OCI-LY7 (cell line): ENCODE data around the gene KIFBP. TPM values are rescaled to one million over a fixed set of nuclear protein-coding genes. Genes with fewer than 3 reads are reported as not detected.

ENCODE experiments used
- BruUV-seq: library from RNA; stranded (reverse); fragments of 400-500 nt; replicated peaks from 2 replicates; lab custom pipeline; 2021; lab: Mats Ljungman, UMichigan
- CTCF ChIA-PET: fragments of 300-600 bp; sonication (Branson Sonifier 250); formaldehyde crosslinking; loops from one replicate; lab custom pipeline; 2022; ENCODE audit warnings: antibody characterized with exemption; ENCODE audit not compliant: unreplicated experiment; lab: Charles Lee
- POLR2A ChIA-PET: fragments of 300-600 bp; sonication (Branson Sonifier 250); formaldehyde crosslinking; loops from one replicate; lab custom pipeline; 2022; ENCODE audit warnings: antibody characterized with exemption; lab: Charles Lee
- DNase-seq: peaks from one replicate; pipeline ENCODE4 v3.0.0-alpha.2; 2015; ENCODE audit warnings: low spot score
- H2AFZ ChIP-seq: fragments of 200-600 bp; sonication (generic), shearing (Covaris generic); 2 replicates; pipeline ENCODE4 v1.6.1; 2014; ENCODE audit warnings: mild to moderate bottlenecking, antibody characterized with exemption, low read length, moderate library complexity
- H3K27ac ChIP-seq: fragments of 200-600 bp; sonication (generic); 2 replicates; pipeline ENCODE4 v1.5.1; 2014; ENCODE audit warnings: mixed run types, low read depth, mild to moderate bottlenecking, moderate library complexity, low read length, inconsistent platforms; ENCODE audit not compliant: poor library complexity, severe bottlenecking
- H3K36me3 ChIP-seq: fragments of 200-600 bp; sonication (generic); 2 replicates; pipeline ENCODE4 v1.6.1; 2014; ENCODE audit warnings: mild to moderate bottlenecking, antibody characterized with exemption, low read length, moderate library complexity, mixed read lengths; ENCODE audit not compliant: insufficient read depth
- H3K4me1 ChIP-seq: fragments of 200-600 bp; sonication (generic); 2 replicates; pipeline ENCODE4 v1.5.1; 2014; ENCODE audit warnings: mild to moderate bottlenecking, low read length; ENCODE audit not compliant: insufficient read depth, poor library complexity, severe bottlenecking
- H3K4me2 ChIP-seq: fragments of 200-600 bp; sonication (generic); 2 replicates; pipeline ENCODE4 v1.6.1; 2014; ENCODE audit warnings: mild to moderate bottlenecking, low read length
- H3K4me3 ChIP-seq: fragments of 200-600 bp; sonication (generic); 2 replicates; pipeline ENCODE4 v1.5.1; 2014; ENCODE audit warnings: mild to moderate bottlenecking, low read depth, low read length; ENCODE audit not compliant: poor library complexity, severe bottlenecking
- H3K79me2 ChIP-seq: fragments of 200-600 bp; sonication (generic); 2 replicates; pipeline ENCODE4 v1.6.1; 2016; ENCODE audit warnings: low read depth, mild to moderate bottlenecking, low read length, moderate library complexity, mixed read lengths; ENCODE audit not compliant: insufficient read depth
- H3K9me2 ChIP-seq: fragments of 200-600 bp; sonication (generic); 2 replicates; pipeline ENCODE4 v1.6.1; 2016; ENCODE audit warnings: mild to moderate bottlenecking, low read length, mixed read lengths; ENCODE audit not compliant: insufficient read depth
- H3K9me3 ChIP-seq: fragments of 200-600 bp; sonication (generic); 2 replicates; pipeline ENCODE4 v1.6.1; 2014; ENCODE audit warnings: mild to moderate bottlenecking, mixed run types, low read length, mixed read lengths
- H4K20me1 ChIP-seq: fragments of 200-600 bp; sonication (generic); 2 replicates; pipeline ENCODE4 v1.6.1; 2014; ENCODE audit warnings: mild to moderate bottlenecking, antibody characterized with exemption, low read length, moderate library complexity, mixed read lengths; ENCODE audit not compliant: insufficient read depth
- CTCF ChIP-seq: fragments of 200-600 bp; sonication (generic); conservative IDR thresholded peaks from 2 replicates; pipeline ENCODE4 v1.5.1; 2014; ENCODE audit warnings: mild to moderate bottlenecking, antibody characterized with exemption, low read length, moderate library complexity, mixed read lengths
- EZH2phosphoT487 ChIP-seq: fragments of 200-600 bp; sonication (generic); IDR thresholded peaks from 2 replicates; pipeline ENCODE4 v1.6.1; 2018; ENCODE audit warnings: low read depth, borderline replicate concordance, mild to moderate bottlenecking, mixed run types, antibody characterized with exemption, low read length, moderate library complexity, mixed read lengths
- intact Hi-C: fragments of 100-400 bp; cut with micrococcal nuclease; formaldehyde crosslinking; loops from one replicate; pipeline ENCODE4 v1.10.0; 2022; ENCODE audit not compliant: unreplicated experiment
- total RNA-seq, 2 experiments: library from RNA; depleted of rRNA in 1 of 2; stranded (reverse); fragments of >200 nt in 1 of 2; shearing (Covaris generic) in 1 of 2; gene quantifications; 2 replicates each; pipeline ENCODE4 v1.2.3, GENCODE V29; 2014 to 2022

The KIFBP gene
- total RNA-seq, 2 experiments from 2014 or later = 5.4 to 11.9 TPM

DNA sequence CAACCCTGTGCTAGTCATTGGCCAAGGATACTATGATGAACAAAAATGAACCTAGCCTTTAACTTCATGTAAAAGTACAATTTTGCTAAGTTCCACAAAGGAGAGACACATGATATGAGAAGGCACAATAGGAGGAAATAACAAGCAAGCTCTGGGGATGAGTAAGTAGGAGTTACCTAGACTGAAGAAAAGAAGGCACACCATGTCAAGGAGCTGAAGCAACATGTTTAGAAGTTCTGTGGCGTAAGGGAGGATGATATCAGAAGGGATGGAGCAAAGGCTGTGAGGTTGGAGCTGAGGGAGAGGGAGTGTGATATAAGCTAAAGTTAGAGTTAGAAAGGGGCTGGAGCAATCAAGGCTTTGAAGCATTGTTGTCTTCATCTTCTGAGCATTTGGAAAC lies 25.6 kb downstream of the KIFBP start:
- TF ChIP-seq CTCF = no peak
- no peak for TF ChIP-seq EZH2phosphoT487
- H3K79me2 ChIP-seq = no peaks in the 10 kb centered on the region
- ChIA-PET CTCF (no interaction called here), POLR2A (interaction anchor here (1.4 kb wide), 1 partner anchor 95 kb away, joined by 4 read pairs; no protein-coding TSS in a partner anchor)
- H3K9me2 ChIP-seq = no peaks in the 10 kb centered on the region
- H3K9me3 ChIP-seq = no peaks in the 10 kb centered on the region
- H2AFZ ChIP-seq = no peak overlapping the region
- no peaks in the 10 kb centered on the region for H3K4me1 ChIP-seq
- no peak for DNase-seq
- H4K20me1 ChIP-seq = no peaks in the 10 kb centered on the region
- no peak overlapping the region for H3K4me2 ChIP-seq
- H3K36me3 ChIP-seq = peaks cover 33% of the 10 kb centered on the region
- intact Hi-C loops = loop anchor here (10.0 kb wide), 1 partner anchor 381 kb away; no protein-coding TSS in a partner anchor
- no peak overlapping the region for H3K27ac ChIP-seq
- no TSS peak for BruUV-seq
- no peak overlapping the region for H3K4me3 ChIP-seq

DNA sequence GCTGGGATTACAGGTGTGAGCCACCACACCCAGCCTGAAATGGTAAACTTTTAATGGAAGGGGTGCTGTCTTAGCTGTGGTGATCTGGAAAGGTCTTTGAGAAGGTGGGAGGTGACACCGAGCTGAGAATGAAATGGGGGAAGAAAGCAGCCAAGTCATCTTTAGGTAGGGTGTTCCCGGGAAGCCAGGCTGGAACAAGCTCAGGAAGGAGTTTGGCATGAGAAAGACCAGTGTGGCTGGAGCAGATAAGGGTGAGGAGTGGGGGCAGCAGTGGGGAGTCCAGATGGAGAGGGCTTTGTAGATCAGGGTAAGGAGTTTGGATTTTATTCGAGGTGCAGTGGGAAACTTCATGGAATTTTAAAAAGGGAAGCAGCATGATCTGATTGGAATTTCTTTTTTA lies 30.0 kb downstream of the KIFBP start:
- intact Hi-C loops = loop anchor here (10.0 kb wide), 1 partner anchor 376 kb away; no protein-coding TSS in a partner anchor
- POLR2A ChIA-PET = interaction anchor here (1.0 kb wide), 1 partner anchor 8 kb away, joined by 3 read pairs; no protein-coding TSS in a partner anchor

More for the DNA sequence above, 30.0 kb downstream of the KIFBP start:
- no peaks in the 10 kb centered on the region for H3K9me2 ChIP-seq
- no peak overlapping the region for H3K4me2 ChIP-seq
- no peak overlapping the region for H2AFZ ChIP-seq
- H3K79me2 ChIP-seq = no peaks in the 10 kb centered on the region
- TF ChIP-seq EZH2phosphoT487 (no peak), CTCF (no peak)
- H4K20me1 ChIP-seq = no peaks in the 10 kb centered on the region
- peaks cover 17% of the 10 kb centered on the region for H3K36me3 ChIP-seq
- no TSS peak for BruUV-seq
- CTCF ChIA-PET = no interaction called here
- no peak overlapping the region for H3K4me3 ChIP-seq
- H3K9me3 ChIP-seq = no peaks in the 10 kb centered on the region
- no peak for DNase-seq
- H3K27ac ChIP-seq = no peak overlapping the region
- H3K4me1 ChIP-seq = no peaks in the 10 kb centered on the region
